Inflammatory macrophage treated with lipopolysaccharide for 1 hour (primary cell): ENCODE measurements around the gene SYNJ2.
A peak's percentile ranks its signal among the peaks of the same experiment; 100 is the strongest.

Experiments
- DNase-seq, 2 donors: peaks; one replicate each; pipeline ENCODE4 v3.0.0-alpha.2; 2020 to 2022

SYNJ2 gene

GRCh38 chr6:158015188-158015506 is 33.5 kb downstream of the SYNJ2 start:
- no peak for DNase-seq

GRCh38 chr6:158016571-158017383 is 35.1 kb downstream of the SYNJ2 start:
- no peak for DNase-seq

- no peak for DNase-seq
Measured at GRCh38 chr6:158017621-158018040, 36.0 kb downstream of the SYNJ2 start.

GRCh38 chr6:158018041-158018771 is 36.5 kb downstream of the SYNJ2 start:
- DNase-seq: no peak

GRCh38 chr6:158018851-158019361 is 37.2 kb downstream of the SYNJ2 start:
- no peak for DNase-seq

- no peak for DNase-seq
Measured at GRCh38 chr6:158019416-158019815, 37.8 kb downstream of the SYNJ2 start.

GRCh38 chr6:158020272-158020711 is 38.6 kb downstream of the SYNJ2 start:
- no peak for DNase-seq

- DNase-seq: no peak
Measured at GRCh38 chr6:158020811-158021210, 39.1 kb downstream of the SYNJ2 start.

GRCh38 chr6:158021376-158021775 is 39.7 kb downstream of the SYNJ2 start:
- DNase-seq: no peak

GRCh38 chr6:158021814-158022748 is 40.4 kb downstream of the SYNJ2 start:
- no peak for DNase-seq

- DNase-seq: no peak
Measured at GRCh38 chr6:158022749-158023596, 41.3 kb downstream of the SYNJ2 start.

GRCh38 chr6:158023597-158023939 is 41.9 kb downstream of the SYNJ2 start:
- no peak for DNase-seq

GRCh38 chr6:158024566-158025297 is 43.1 kb downstream of the SYNJ2 start:
- DNase-seq: no peak

- DNase-seq: peak; percentile 87 to 95
Measured at GRCh38 chr6:158026054-158026900, 44.6 kb downstream of the SYNJ2 start.

GRCh38 chr6:158026901-158027589 is 45.4 kb downstream of the SYNJ2 start:
- peak; percentile 70 to 90 for DNase-seq

- DNase-seq: no peak
Measured at GRCh38 chr6:158027590-158028285, 46.1 kb downstream of the SYNJ2 start.

- DNase-seq: no peak
Measured at GRCh38 chr6:158028421-158028820, 46.8 kb downstream of the SYNJ2 start.

GRCh38 chr6:158028876-158029275 is 47.2 kb downstream of the SYNJ2 start:
- DNase-seq: no peak

- peak; percentile 57 to 58 for DNase-seq
Measured at GRCh38 chr6:158029668-158030230, 48.1 kb downstream of the SYNJ2 start.
